ENCODE data around the gene SNAP91. TPM values are rescaled to one million over a fixed set of nuclear protein-coding genes. Genes with fewer than 3 reads are reported as not detected.

SNAP91 gene
- total RNA-seq, 4 donors from 2014 or later: not detected

GRCh38 chr6:83510791-83511190, 198.1 kb downstream of the SNAP91 start:
- TF ChIP-seq EP300 (IDR thresholded peaks at IDR 0.05) (no peak), POLR2A (IDR thresholded peaks at IDR 0.05) (no peak), POLR2AphosphoS5 (IDR thresholded peaks at IDR 0.05) (no peak), CTCF (IDR thresholded peaks at IDR 0.05) (no peak)
- Histone ChIP-seq H3K4me3 (no peak overlapping the region), H3K27ac (no peak overlapping the region), H3K36me3 (no peaks in the 10 kb centered on the region), H3K4me1 (peaks cover 14% of the 10 kb centered on the region), H3K27me3 (no peaks in the 10 kb centered on the region), H3K9me3 (no peaks in the 10 kb centered on the region)
- 88% methylated on average over 3 of the region's 3 CpGs for WGBS
- no peak for DNase-seq (ENCODE audit: low spot score in 2 of 2)

DNA sequence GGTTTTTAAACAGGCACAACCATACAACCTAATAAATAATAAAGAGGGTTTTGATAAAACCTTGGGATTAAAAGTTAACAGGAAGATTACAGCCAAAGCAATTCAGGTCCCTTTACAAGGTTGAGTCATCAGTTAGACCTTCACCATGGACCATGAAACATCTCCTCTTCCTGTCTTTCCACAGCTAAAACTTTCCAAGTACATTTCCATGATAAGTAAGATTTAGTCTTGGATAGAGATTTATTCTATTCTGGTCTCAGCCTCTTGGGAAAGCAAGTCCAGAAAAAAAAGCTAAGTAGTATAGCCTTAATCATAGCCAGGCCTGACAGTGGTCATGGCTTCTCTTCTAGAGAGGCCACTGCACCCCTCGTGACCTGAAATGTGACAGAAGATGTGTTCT, 199.5 kb downstream of the SNAP91 start:
- 75% methylated on average over 1 of the region's 1 CpG for WGBS
- Histone ChIP-seq H3K4me1 (peaks cover 14% of the 10 kb centered on the region), H3K27me3 (no peaks in the 10 kb centered on the region), H3K27ac (no peak overlapping the region), H3K36me3 (no peaks in the 10 kb centered on the region), H3K9me3 (no peaks in the 10 kb centered on the region), H3K4me3 (no peak overlapping the region)
- DNase-seq (ENCODE audit: low spot score in 2 of 2): no peak
- TF ChIP-seq POLR2A (IDR thresholded peaks at IDR 0.05) (no peak), EP300 (IDR thresholded peaks at IDR 0.05) (no peak), POLR2AphosphoS5 (IDR thresholded peaks at IDR 0.05) (no peak), CTCF (IDR thresholded peaks at IDR 0.05) (no peak)

GRCh38 chr6:83505356-83505755, 203.5 kb downstream of the SNAP91 start:
- H3K27me3 ChIP-seq: no peaks in the 10 kb centered on the region
- no peak overlapping the region for H3K27ac ChIP-seq
- DNase-seq (ENCODE audit: low spot score in 2 of 2): no peak
- H3K36me3 ChIP-seq: no peaks in the 10 kb centered on the region
- WGBS: 64% methylated on average over 4 of the region's 4 CpGs
- no peak for TF ChIP-seq CTCF (IDR thresholded peaks at IDR 0.05)
- no peak for TF ChIP-seq EP300 (IDR thresholded peaks at IDR 0.05)
- TF ChIP-seq POLR2A (IDR thresholded peaks at IDR 0.05): no peak
- no peak for TF ChIP-seq POLR2AphosphoS5 (IDR thresholded peaks at IDR 0.05)
- H3K4me3 ChIP-seq: no peak overlapping the region
- no peaks in the 10 kb centered on the region for H3K9me3 ChIP-seq
- no peaks in the 10 kb centered on the region for H3K4me1 ChIP-seq

Other genes starting within 250 kb of the SNAP91 start
- under 1 TPM in 1 of 4 donors, not detected in 3; 0.42 TPM for gene PRSS35, start 196.6 kb downstream of the SNAP91 start, total RNA-seq
- gene RIPPLY2, start 144.3 kb upstream of the SNAP91 start, total RNA-seq: not detected
- gene CYB5R4, start 150.6 kb upstream of the SNAP91 start, total RNA-seq: 10 to 100 TPM in 1 of 4 donors, 1 to 10 TPM in 3; 4.7 to 13.5 (median 8.7) TPM

Data from suprapubic skin (tissue), 4 donors.